Measurements from ENCODE around the gene METTL4.

METTL4 gene

DNA sequence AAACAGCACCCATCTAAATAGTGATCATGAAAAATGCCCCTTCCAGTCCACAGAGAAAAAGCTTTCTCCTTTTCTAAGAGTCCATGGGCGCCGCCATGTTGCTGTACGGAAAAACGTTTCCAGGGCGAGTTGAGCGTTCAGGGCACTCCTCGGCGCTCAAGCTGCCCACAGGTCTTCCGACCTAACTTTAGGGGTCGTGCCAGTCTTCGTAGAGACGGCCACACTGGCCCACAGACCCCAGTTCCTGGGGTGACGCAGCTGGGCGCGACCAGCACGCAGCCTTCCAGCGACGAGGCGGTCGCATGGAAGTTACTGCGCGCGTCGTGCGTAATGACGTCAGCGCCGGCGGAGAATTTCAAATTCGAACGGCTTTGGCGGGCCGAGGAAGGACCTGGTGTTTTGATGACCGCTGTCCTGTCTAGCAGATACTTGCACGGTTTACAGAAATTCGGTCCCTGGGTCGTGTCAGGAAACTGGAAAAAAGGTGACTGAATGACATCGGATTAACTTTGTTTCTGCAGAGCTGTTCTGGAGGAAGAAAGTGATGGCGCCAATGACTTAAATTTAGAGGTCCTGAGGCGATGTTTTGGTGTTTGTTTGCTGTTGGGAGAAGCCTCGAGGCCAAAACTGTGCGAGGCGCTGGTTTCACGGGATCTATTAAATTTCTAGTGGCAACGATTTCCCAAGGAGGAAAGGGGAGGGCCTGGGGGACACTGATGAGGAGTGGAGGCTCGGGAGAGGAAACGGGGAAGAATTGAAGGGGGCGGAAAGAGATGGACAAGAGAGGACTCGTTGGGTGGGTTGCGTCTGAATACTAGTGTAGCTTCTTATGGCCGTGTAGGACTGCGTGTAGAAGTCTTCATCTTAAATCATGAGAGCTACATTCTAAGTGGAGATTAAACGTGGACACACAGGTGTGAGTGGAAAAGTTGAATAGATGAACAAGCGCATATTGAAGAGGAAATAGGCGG, at the start of gene METTL4, which contains the start of gene NDC80:
Gene METTL4, minus strand, starts transcription at position 306 of the 971 bp plus-strand sequence. CDS start 4,289 bp downstream, outside the sequence.
Gene NDC80, plus strand, starts transcription at position 358 of the 971 bp plus-strand sequence. CDS start 1,429 bp downstream, outside the sequence.
- peak; percentile 90 for DNase-seq

- no peak for DNase-seq
These were observed 46.7 kb upstream of the METTL4 start for GRCh38 chr18:2618009-2618408.

DNA sequence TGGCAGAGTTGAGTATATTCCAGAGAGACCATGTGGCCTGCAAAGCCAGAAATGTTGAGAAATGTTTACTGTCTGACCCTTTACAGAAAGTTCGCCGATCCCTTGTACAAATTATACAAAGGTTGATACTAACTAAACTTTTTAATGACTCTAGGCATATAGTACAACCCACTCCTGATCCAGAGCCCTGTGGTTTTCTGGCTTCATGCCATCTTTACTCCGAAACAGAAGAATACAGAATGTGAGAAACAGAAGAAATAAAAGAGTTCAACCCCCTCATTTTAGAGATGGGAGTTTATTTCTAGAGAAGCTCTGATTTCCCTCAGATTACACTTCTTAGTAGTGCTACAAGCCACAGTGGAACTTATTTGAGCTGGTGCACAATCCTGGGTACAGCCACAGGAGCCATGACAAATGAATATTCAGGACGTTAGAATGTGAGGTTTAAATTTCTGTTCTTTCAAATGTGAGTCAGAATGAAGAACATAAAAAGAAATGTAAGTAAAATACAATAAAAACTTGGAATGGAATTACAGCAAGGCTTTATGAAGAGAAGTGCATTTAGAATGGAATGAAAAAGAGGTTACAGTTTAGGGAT, 46.2 kb upstream of the METTL4 start:
- DNase-seq: no peak

DNA sequence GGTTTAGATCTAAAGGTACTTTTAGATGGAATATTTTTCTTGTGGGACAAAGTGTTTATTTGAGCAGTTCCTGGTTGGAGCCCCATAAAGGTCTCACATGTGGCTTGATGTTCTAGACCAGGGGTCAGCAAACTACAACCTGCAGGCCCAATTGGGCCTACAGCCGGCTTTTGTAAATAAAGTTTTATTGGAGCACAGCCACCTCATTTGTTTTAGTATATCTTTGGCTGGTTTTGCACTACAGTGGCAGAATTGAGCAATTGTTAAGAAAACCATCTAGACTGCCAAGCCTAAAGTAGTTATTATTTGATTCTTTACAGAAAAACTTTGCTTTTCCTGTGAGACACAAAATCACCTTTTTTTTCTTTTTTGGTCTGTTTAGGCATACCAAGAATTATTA, 41.7 kb upstream of the METTL4 start:
- no peak for DNase-seq

DNA sequence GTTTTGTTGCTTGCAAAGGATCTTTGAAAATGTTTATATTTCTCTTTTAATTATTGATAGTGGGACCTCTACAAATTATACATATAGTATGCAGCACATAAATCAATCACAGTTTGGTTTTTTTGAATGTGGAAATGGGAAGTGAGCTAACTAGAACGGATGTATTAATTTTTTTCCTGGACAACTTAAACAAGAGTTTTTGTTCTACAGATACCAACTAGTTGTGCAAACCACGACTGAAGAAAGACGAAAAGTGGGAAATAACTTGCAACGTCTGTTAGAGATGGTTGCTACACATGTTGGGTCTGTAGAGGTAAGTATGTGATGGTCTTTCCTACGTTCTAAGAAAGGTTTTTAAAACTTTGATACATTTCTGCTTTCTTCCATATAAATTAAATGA, 39.2 kb upstream of the METTL4 start:
- DNase-seq: no peak

DNA sequence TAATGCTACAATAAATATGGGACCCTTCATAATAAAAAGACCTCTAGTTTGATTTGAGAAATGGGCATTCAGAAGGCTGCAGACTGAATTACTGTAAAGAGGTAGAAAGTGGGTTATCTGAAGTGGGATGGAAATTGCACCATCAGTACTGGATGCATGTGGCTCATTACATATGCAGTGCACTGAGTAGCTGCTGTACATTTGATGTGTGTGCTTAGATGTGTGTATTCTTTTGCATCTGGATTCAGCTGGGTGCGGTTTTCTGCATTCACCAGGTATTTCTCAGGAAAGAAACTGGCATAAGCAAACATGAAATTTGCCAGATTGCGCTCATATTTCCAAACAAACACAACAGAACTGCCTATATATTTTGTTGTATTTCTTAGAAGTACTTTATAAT, 38.3 kb upstream of the METTL4 start:
- DNase-seq: no peak

GRCh38 chr18:2606335-2606734, 35.0 kb upstream of the METTL4 start:
- no peak for DNase-seq

GRCh38 chr18:2602844-2603243, 31.5 kb upstream of the METTL4 start:
- DNase-seq: no peak

- no peak for DNase-seq
These were observed 26.3 kb upstream of the METTL4 start for GRCh38 chr18:2597639-2598038.

DNA sequence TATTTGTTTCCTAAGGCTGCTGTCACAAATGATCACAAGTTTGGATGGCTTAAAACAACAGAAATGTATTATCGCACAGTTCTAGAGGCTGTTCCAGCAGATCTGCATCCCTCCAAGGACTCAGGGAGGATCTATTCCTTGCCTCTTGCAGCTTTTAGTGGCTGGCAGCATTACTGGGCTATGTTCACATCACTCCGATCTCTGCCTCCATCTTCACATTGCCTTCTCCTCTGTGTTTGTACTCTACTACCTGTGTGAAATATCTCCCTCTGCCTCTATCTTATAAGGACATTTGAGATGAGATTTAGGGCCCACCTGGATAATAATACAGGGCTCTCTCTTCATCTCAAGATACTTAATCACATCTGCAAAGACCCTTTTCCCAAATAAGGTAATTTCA, 19.0 kb upstream of the METTL4 start:
- no peak for DNase-seq

DNA sequence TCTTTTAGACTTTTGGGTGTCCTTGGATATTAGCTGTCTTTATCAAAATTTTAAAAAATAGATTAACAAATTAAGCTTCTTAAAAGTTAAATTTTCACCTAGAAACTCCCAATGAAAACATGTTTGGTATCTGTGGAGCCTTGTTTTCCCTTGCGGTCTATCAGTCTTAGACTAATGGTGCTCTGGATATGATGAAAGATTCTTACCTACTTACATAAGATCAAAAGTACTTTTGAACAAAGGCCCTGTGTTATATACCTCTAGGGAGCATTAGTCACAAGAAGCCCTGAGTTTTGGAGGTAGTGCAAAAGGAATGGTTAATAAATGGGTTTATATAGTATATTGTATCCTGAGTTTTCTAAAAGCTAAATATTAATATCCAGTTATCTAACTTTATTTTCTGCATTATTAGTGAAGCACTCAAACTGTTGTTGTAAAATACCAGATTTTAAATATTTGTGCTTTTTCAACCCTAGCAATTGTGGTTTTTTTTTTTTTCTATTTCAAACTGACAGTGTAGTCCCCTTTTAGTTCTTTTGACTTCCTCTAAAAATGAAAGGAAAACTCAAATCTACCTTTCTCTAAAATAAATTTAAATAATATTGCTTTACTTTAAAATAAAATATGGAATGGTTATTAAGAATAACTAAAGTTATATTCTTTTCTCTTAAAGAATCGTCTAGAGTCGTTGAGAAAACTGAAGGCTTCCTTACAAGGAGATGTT, 18.2 kb upstream of the METTL4 start:
- DNase-seq: no peak

DNA sequence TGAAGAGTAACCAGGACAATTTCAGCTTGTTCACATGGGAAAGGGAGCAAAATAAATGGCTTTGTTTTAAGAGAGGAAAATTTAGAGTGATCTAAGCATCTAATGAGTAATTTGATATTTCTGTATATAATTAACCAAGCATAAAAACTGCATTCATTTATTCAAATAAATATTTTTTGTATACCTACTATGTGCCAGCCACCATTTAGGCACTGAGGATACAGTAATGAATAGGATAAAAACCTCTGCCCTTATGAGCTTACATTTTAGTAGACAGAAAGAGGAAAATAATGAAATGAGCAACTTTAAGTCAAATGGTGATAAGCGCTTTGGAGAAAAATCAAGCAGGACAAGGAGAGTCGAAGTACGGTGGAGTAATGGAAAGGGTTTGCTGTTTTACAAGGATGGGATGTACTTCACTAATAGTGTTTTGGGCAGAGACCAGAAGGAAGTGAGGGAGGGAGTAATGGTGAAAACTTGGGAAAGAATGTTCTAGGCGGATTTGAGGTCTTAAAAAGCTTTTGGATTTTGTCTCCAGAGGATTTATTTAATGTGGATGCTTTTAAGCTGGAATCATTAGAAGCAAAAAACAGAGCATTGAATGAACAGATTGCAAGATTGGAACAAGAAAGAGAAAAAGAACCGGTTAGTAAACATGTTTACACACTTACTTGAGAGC, 17.5 kb upstream of the METTL4 start:
- no peak for DNase-seq

GRCh38 chr18:2587788-2588187, 16.5 kb upstream of the METTL4 start:
- DNase-seq: no peak

GRCh38 chr18:2573408-2573807, 2.1 kb upstream of the METTL4 start:
- DNase-seq: no peak

DNA sequence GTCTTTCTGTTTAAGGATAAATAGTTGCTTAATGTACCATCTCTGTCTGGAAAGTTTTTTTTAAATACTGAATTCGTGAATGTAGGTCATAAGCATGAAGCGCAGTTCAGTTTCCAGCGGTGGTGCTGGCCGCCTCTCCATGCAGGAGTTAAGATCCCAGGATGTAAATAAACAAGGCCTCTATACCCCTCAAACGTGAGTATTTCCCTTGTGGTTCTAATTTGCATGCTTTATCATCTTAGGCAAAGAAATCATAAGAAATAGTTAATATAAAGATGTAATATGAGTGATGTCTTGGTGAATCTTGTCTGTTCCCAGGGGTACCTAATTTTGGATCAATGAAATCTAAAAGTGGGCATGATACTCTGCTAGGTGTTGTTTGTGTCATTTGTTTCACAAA, 1.6 kb upstream of the METTL4 start:
- DNase-seq: no peak

DNA sequence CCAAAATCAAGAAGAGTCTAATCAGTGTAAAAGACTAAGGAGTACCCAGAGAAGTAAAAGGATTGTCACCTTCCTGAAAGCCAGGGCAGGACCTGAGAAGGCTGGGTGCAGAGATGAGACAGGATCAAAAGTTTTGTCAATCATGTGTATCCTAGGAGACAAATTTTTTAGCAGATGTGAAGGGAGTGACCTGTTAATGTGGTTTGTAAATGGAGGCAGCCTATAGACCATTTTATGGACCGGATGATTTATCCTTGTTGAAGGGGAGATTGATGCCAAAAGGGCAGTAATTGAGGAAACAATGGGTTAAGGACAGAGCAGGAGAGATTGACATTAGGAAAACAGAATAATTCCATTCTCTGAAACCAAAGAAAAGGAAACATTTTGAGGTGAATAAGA, 865 bp upstream of the METTL4 start:
- DNase-seq: peak; percentile 32

GRCh38 chr18:2570772-2571199, 519 bp downstream of the METTL4 start:
- DNase-seq: peak; percentile 70

GRCh38 chr18:2569338-2570207, 1.7 kb downstream of the METTL4 start:
- no peak for DNase-seq

DNA sequence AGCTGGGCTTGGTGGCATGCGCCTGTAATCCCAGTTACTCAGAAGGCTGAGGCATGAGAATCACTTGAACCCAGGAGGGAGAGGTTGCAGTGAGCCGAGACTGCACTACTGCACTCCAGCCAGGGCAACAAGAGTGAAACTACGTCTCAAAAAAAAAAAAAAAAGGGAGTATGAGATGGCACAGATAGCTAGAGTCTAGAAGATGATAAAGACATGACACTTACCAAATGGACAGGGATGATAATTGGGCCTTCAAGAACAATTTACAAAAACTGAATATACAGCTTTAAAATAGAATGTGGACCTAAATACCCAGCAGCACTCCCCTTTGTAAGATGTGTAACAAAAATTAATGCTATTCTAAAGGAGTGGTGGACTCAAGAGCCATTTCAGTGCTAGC, 2.7 kb downstream of the METTL4 start:
- DNase-seq: no peak

DNA sequence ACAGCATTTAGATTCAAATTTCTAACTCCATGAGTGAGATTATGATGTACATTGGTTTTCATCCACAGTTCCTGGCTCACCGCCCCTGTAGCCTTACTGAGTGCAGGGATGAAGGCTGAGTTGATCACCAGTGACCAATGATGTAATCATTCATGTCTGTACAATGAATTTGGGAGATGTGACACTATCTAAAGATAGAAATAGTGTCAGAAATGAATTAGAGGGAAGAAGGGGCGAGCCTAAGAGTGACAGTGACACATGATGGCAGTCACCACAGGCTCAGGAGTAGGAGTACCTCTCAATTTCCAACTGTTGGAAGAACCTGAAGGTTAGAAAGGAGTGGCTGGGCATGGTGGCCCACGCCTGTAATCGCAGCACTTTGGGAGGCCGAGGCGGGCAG, 3.2 kb downstream of the METTL4 start:
- DNase-seq: no peak

GRCh38 chr18:2564373-2564772, 6.9 kb downstream of the METTL4 start:
- no peak for DNase-seq

GRCh38 chr18:2559249-2559648, 12.1 kb downstream of the METTL4 start:
- DNase-seq: no peak

All from activated CD4-positive, alpha-beta T cell treated with anti-CD3 and anti-CD28 coated beads, Interleukin-2, Interleukin-6, amounts not matched to agents 100 ng/mL and 50 ng/mL, durations not matched to agents 16 hours and 8 hours (primary cell).